Hematopoietic multipotent progenitor cell treated with erythropoietin and hydrocortisone succinate and interleukin-3 and kit ligand, for 17 days (in vitro differentiated cells): ENCODE data around the gene ABRACL.
"Not testable (repeated sequence)": the region's sequence is repeated elsewhere in the genome, so short reads cannot be mapped to it uniquely, and the experiment has no call there.

Experiments
- DNase-seq: peaks from one replicate; pipeline ENCODE4 v3.0.0-alpha.2; 2015; ENCODE audit warnings: low spot score

Gene ABRACL, protein sequence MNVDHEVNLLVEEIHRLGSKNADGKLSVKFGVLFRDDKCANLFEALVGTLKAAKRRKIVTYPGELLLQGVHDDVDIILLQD

DNA sequence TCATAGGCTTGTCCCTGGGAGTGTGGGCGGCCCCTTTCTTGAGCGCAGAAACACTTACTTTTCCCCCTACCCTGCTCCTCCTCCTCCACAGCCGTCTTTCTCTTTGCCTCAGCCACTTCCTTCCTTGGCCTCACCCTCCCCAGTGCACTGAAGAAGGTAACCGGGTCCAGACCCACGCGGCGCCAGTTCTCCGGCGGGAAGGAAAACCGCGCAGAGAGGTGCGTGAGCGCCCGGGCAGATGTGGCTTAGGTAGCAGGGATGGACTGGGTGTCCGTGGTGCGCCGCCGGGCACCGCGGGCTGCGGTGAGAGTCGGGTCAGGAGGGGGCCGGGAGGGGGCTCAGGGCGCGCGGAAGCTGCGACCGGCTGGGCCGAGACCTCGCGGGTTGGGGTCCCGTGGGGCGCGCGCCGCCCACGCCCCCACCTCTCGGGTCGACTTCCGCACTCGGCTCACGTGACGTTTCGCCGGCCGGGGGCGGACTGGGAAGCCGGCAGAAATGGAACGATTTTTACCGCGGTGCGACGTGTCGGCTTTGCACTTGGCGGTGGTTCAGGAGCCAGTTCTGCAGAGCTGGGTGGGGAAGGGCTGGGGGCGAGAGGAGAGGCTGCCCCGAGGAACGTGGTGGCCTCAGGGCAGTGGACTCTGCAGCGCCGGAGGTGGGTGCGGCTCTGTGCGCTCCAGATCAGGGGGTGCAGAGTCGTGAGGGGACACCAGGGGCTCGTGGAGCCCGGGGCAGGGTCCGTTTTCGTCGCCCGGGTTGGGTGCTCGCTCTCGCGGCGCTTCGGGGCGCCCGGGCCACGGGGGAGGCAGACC lies at the start of gene ABRACL:
ABRACL (plus strand) TSS at position 88 of the 812 bp plus-strand sequence. CDS start 5,416 bp downstream, outside the sequence.
- DNase-seq, result no peak

DNA sequence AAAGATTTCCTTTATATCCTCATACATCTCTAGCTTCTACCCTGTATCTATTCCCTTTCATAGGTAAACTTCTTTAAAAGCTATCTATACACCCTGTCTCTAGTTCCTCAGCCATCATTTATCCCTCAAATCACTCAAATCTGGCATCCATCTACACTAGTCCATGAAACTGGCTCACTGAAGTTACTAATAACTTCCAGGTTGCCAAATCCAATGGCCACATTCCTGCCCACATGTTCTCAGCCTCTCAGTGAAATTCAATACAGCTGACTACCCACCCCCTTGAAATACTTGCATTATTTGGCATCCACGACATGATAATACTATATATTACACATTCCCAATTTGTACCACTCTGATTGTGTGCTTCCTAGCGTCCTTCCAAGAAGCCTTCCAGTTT lies 49.2 kb upstream of the ABRACL start:
- DNase-seq, result no peak

- DNase-seq, result no peak
These were observed 48.5 kb upstream of the ABRACL start for GRCh38 chr6:138979813-138980668.

- no peak for DNase-seq
These were observed 47.1 kb upstream of the ABRACL start for GRCh38 chr6:138981416-138981815.

DNA sequence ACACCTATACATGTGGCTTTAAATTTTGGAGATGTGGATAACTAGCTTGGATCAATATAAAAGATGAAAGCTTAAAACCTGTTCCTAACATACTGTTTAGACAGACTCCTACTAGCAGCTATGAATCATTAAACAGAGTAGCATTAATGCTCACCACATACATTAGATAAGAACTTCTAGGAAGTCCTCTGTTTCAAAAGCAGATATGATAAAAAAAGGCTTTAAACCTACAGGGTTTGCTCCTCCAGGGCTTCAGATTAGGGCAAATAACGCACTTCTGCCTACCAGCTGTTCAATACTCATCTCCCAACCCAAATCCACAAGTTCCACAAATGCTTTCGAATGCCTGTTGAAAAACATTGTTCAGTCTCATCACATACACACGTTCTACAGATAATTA lies 42.0 kb upstream of the ABRACL start:
- DNase-seq, result peak; percentile 18

GRCh38 chr6:138987080-138987642 lies 41.4 kb upstream of the ABRACL start:
- no peak for DNase-seq

- DNase-seq, result peak; percentile 78
These were observed 40.7 kb upstream of the ABRACL start, which contains the start of gene REPS1 for GRCh38 chr6:138987643-138988468. Gene REPS1 (minus strand): TSS chr6:138988253. CDS start chr6:138987682, 571 bp downstream.

- no peak for DNase-seq
These were observed 40.1 kb upstream of the ABRACL start for GRCh38 chr6:138988469-138988834.

DNA sequence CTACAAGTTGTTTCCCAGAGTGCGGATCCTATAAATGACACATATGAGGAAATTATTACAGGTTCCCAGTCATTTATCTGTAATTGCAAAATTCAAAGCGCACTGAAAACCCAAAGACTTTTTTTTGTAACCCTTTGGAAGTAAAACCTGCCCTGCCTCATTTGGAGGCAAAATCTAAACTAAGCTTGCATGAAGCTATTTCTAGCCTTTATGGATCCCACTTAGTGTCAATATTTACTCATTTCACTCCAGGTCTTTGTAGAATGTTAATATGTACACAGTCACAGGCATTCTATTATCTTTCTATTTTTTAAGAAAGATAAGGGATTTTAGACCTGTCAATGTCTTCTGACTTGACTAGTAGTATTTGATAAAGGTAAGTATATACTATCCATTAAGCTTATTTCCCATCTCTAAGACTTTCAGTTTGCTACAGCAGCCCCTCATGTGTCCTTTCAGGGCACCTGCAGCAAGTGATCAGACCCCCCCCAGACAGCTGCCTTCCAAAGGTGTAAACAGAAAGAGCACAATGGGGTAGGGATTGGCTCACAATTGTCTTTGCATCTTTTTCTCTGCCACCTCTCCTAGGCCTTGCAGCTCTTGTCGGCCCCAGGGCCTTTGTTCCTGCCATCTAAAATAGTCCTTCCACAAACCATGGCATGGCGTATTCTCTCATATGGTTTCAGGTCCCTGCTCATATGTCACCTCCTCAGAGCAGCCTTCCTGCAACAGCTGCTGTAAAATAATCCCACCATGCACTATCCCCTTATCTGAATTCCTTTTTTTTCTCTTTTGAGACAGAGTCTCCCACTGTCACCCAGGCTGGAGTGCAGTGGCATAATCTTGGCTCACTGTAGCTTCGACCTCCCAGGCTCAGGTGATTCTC lies 39.2 kb upstream of the ABRACL start:
- DNase-seq, result no peak

DNA sequence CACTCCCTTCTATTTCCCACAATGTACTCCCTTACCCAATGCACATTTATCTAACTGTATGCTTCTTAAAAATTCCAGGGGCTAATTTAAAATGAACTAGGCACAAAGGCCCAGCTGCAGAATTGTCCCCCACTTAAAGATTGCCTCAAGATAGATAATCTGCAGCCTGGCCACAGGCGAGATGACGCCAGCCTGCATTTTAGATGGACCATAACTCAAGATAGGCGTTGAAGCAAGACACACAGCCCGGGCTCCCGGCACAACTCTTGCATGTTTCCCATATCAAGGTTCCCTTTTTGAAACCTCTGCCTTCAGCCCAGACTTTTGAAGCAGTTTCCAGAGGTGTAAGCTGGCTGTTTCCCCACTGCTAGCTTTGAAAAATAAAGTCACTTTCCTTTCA lies 37.3 kb upstream of the ABRACL start:
- DNase-seq, result no peak

DNA sequence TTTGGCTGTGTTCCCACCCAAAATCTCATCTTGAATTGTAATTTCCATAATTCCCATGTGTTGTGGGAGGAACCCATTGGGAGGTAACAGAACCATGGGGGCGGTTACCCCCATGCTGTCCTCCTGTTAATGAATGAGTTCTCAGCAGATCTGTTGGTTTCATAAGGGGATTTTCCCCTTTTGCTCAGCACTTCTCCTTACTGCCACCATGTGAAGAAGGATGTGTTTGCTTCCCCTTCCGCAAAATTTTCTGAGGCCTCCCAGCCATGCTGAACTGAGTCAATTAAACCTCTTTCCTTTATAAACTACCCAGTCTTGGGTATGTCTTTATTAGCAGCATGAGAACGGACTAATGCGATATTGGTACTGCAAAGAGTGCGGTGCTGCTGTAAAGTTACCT lies 35.6 kb upstream of the ABRACL start:
- DNase-seq, result not testable (repeated sequence)

GRCh38 chr6:138993410-138993809 lies 35.1 kb upstream of the ABRACL start:
- not testable (repeated sequence) for DNase-seq

DNA sequence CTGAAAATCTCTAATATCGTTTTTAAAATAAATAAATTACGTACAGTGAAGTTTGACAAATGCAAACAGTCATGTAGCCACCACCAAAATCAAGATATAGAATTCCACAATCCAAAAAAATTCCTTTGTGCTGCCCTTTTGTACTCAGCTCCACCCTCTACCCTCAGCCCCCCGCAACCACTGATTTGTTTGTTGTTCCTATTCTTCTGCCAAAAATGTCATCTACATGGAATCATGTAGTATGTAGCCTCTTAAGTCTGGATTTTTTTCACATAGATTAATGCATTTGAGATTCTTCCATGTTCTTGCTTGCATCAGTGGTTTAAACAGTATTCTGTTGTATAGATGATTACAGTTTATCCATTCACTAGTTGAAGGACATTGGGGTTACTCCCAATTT lies 32.0 kb upstream of the ABRACL start:
- DNase-seq, result no peak

GRCh38 chr6:138997136-138997535 lies 31.4 kb upstream of the ABRACL start:
- DNase-seq, result no peak

- DNase-seq, result no peak
These were observed 28.4 kb upstream of the ABRACL start for GRCh38 chr6:138999949-139000725.

DNA sequence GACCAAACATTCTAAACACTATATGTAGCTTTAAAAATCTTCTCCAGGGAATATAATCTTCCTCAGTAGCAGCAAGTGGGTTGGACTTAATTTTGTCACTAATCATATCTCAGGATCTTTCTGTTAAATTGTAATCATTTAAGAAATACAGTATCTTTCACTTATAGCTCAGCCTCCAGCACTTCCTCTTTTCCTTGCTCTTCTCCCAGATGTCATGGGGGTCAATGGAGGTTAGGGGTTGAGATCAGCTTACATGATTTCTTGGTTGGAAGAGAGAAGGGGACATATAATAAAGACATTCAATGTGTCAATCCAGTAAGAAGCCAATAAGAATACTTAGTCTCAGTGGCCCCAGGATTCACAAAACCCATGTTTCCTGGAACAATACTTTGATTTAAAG lies 24.8 kb upstream of the ABRACL start:
- DNase-seq, result no peak

DNA sequence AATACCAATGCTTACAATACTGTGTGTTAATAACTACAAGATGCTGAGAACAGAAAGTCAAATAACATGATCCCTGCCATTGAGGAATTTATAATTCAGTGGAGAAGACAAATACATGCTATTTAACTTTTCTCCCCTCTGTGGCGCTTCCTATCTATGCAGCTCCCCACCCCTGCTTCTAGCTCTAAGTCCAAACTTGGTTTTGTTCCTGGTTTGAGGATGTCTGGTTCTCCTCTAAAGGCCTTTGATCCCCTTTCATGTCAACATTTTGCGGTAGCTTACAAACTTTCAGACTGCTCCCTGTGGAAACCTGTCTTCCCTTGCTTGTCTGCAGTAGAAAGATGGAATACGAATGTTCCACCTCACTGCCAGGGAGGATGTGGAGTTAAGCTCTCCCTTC lies 22.1 kb upstream of the ABRACL start:
- DNase-seq, result no peak

GRCh38 chr6:139007428-139007827 lies 21.1 kb upstream of the ABRACL start:
- no peak for DNase-seq

DNA sequence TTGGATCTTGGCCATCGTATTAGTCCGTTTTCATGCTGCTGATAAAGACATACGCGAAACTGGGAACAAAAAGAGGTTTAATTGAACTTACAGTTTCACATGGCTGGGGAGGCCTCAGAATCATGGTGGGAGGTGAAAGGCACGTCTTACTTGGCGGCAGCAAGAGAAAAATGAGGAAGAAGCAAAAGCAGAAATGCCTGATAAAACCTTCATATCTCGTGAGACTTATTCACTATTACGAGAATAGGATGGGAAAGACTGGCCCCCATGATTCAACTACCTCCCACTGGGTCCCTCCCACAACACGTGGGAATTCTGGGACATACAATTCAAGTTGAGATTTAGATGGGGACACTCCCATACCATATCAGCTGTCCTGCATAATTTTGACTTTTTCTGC lies 20.4 kb upstream of the ABRACL start:
- DNase-seq, result no peak

GRCh38 chr6:139010674-139011073 lies 17.9 kb upstream of the ABRACL start:
- no peak for DNase-seq
